ENCODE measurements around the gene AFDN.

DNA sequence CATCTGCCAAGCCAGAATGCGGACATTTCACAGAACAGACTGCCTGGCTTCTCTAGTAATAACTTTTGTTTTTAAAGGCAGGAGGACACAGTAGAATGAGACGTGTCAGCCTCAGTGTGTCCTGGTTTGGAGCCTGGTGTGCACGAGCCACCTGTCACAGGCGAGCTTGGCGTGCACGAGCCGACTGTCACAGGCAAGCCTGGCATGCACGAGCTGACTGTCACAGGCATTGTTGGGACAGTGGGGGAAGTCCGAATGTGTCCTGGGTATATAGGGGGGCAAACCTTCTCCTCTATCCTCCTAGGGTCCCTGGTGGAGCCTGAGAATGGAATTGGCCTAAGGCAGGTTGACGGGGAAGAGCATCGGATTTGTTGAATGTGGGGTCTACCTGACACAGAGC is 178.2 kb downstream of the AFDN start:
- TF ChIP-seq, protein P1, sequence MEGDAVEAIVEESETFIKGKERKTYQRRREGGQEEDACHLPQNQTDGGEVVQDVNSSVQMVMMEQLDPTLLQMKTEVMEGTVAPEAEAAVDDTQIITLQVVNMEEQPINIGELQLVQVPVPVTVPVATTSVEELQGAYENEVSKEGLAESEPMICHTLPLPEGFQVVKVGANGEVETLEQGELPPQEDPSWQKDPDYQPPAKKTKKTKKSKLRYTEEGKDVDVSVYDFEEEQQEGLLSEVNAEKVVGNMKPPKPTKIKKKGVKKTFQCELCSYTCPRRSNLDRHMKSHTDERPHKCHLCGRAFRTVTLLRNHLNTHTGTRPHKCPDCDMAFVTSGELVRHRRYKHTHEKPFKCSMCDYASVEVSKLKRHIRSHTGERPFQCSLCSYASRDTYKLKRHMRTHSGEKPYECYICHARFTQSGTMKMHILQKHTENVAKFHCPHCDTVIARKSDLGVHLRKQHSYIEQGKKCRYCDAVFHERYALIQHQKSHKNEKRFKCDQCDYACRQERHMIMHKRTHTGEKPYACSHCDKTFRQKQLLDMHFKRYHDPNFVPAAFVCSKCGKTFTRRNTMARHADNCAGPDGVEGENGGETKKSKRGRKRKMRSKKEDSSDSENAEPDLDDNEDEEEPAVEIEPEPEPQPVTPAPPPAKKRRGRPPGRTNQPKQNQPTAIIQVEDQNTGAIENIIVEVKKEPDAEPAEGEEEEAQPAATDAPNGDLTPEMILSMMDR (conservative IDR thresholded peaks at IDR 0.05 in 1 of 2, IDR thresholded peaks at IDR 0.05 in 1 of 2; ENCODE audit: extremely low read depth in 1 of 2, insufficient read depth in 1 of 2, low read depth in 1 of 2, low read length in 2 of 2) = no peak
- no peak for TF ChIP-seq EZH2 (IDR thresholded peaks at IDR 0.05; ENCODE audit: borderline replicate concordance, low read length)
